ENCODE data around the gene ZMYND15. TPM values are rescaled to one million over a fixed set of nuclear protein-coding genes. Genes with fewer than 3 reads are reported as not detected.

The ZMYND15 gene
- total RNA-seq, 1 experiment from 2014 or later: 0.17 TPM

GRCh38 chr17:4785311-4786105 lies 45.9 kb downstream of the ZMYND15 start:
- BruUV-seq (replicated peaks): TSS peak; percentile 40
- CTCF ChIA-PET: no interaction called here
- H3K4me3 ChIP-seq (ENCODE audit: low read depth, low read length, poor library complexity, severe bottlenecking): peak overlapping the region; percentile 41
- peaks cover 36% of the 10 kb centered on the region for H3K4me1 ChIP-seq (ENCODE audit: insufficient read depth, low read length, poor library complexity, severe bottlenecking)
- DNase-seq (ENCODE audit: low spot score): no peak
- H3K36me3 ChIP-seq (ENCODE audit: insufficient read depth, low read length, poor library complexity, severe bottlenecking): no peaks in the 10 kb centered on the region
- POLR2A ChIA-PET (ENCODE audit: low non-redundant PET): no interaction called here
- intact Hi-C loops (cut with micrococcal nuclease; ENCODE audit: unreplicated experiment): loop anchor here (2.0 kb wide), 1 partner anchor 103 kb away; no protein-coding TSS in a partner anchor
- TF ChIP-seq CTCF (conservative IDR thresholded peaks at IDR 0.05; ENCODE audit: low read depth, low read length) (no peak), EZH2 (IDR thresholded peaks at IDR 0.05; ENCODE audit: borderline replicate concordance, low read depth, low read length, poor library complexity, severe bottlenecking) (no peak)
- H3K27ac ChIP-seq (ENCODE audit: low read depth, low read length, poor library complexity, severe bottlenecking): peak overlapping the region; percentile 86
- H3K9me3 ChIP-seq (ENCODE audit: low read depth, low read length, poor library complexity, severe bottlenecking): no peaks in the 10 kb centered on the region
- no peaks in the 10 kb centered on the region for H3K27me3 ChIP-seq (replicated peaks; ENCODE audit: insufficient read depth, low read depth, low read length, poor library complexity)

- POLR2A ChIA-PET (ENCODE audit: low non-redundant PET): no interaction called here
- intact Hi-C loops (cut with micrococcal nuclease; ENCODE audit: unreplicated experiment): loop anchor here (2.0 kb wide), 1 partner anchor 103 kb away; no protein-coding TSS in a partner anchor
- peak within 1 kb of the TSS; percentile 86 for H3K27ac ChIP-seq (ENCODE audit: low read depth, low read length, poor library complexity, severe bottlenecking)
- TF ChIP-seq EZH2 (IDR thresholded peaks at IDR 0.05; ENCODE audit: borderline replicate concordance, low read depth, low read length, poor library complexity, severe bottlenecking) (no peak), CTCF (conservative IDR thresholded peaks at IDR 0.05; ENCODE audit: low read depth, low read length) (no peak)
- H3K4me1 ChIP-seq (ENCODE audit: insufficient read depth, low read length, poor library complexity, severe bottlenecking): peaks cover 36% of the 10 kb centered on the region
- peak within 1 kb of the TSS; percentile 41 for H3K4me3 ChIP-seq (ENCODE audit: low read depth, low read length, poor library complexity, severe bottlenecking)
- BruUV-seq (replicated peaks): no TSS peak
- H3K27me3 ChIP-seq (replicated peaks; ENCODE audit: insufficient read depth, low read depth, low read length, poor library complexity): no peaks in the 10 kb centered on the region
- H3K9me3 ChIP-seq (ENCODE audit: low read depth, low read length, poor library complexity, severe bottlenecking): no peaks in the 10 kb centered on the region
- CTCF ChIA-PET: no interaction called here
- no peaks in the 10 kb centered on the region for H3K36me3 ChIP-seq (ENCODE audit: insufficient read depth, low read length, poor library complexity, severe bottlenecking)
- peak; percentile 90 for DNase-seq (ENCODE audit: low spot score)
Observed at GRCh38 chr17:4786106-4786511, 46.5 kb downstream of the ZMYND15 start, which contains the start of gene VMO1. Gene VMO1, minus strand, starts transcription at chr17:4786364. Its CDS starts 12 bp downstream, at chr17:4786352.

GRCh38 chr17:4786516-4786915 lies 46.9 kb downstream of the ZMYND15 start:
- H3K36me3 ChIP-seq (ENCODE audit: insufficient read depth, low read length, poor library complexity, severe bottlenecking): no peaks in the 10 kb centered on the region
- ChIA-PET POLR2A (ENCODE audit: low non-redundant PET) (interaction anchor here (0.6 kb wide), 1 partner anchor 66 kb away, joined by 6 read pairs; no protein-coding TSS in a partner anchor), CTCF (no interaction called here)
- intact Hi-C loops (cut with micrococcal nuclease; ENCODE audit: unreplicated experiment): loop anchor here (2.0 kb wide), 1 partner anchor 102 kb away; no protein-coding TSS in a partner anchor
- no peak for DNase-seq (ENCODE audit: low spot score)
- BruUV-seq (replicated peaks): no TSS peak
- TF ChIP-seq EZH2 (IDR thresholded peaks at IDR 0.05; ENCODE audit: borderline replicate concordance, low read depth, low read length, poor library complexity, severe bottlenecking): no peak
- no peak for TF ChIP-seq CTCF (conservative IDR thresholded peaks at IDR 0.05; ENCODE audit: low read depth, low read length)
- H3K4me1 ChIP-seq (ENCODE audit: insufficient read depth, low read length, poor library complexity, severe bottlenecking): peaks cover 36% of the 10 kb centered on the region
- peak overlapping the region; percentile 41 for H3K4me3 ChIP-seq (ENCODE audit: low read depth, low read length, poor library complexity, severe bottlenecking)
- peak overlapping the region; percentile 86 for H3K27ac ChIP-seq (ENCODE audit: low read depth, low read length, poor library complexity, severe bottlenecking)
- H3K27me3 ChIP-seq (replicated peaks; ENCODE audit: insufficient read depth, low read depth, low read length, poor library complexity): no peaks in the 10 kb centered on the region
- no peaks in the 10 kb centered on the region for H3K9me3 ChIP-seq (ENCODE audit: low read depth, low read length, poor library complexity, severe bottlenecking)

All from A673 (cell line).